GM18909 (cell line): ENCODE measurements around the gene PLA2G4A.

ENCODE experiments used
- ATAC-seq: cut with Tn5 transposase; IDR thresholded peaks from one replicate; pipeline ENCODE4 v1.9.1; 2021; ENCODE audit warnings: mild to moderate bottlenecking; ENCODE audit not compliant: unreplicated experiment, poor library complexity

The PLA2G4A gene

DNA sequence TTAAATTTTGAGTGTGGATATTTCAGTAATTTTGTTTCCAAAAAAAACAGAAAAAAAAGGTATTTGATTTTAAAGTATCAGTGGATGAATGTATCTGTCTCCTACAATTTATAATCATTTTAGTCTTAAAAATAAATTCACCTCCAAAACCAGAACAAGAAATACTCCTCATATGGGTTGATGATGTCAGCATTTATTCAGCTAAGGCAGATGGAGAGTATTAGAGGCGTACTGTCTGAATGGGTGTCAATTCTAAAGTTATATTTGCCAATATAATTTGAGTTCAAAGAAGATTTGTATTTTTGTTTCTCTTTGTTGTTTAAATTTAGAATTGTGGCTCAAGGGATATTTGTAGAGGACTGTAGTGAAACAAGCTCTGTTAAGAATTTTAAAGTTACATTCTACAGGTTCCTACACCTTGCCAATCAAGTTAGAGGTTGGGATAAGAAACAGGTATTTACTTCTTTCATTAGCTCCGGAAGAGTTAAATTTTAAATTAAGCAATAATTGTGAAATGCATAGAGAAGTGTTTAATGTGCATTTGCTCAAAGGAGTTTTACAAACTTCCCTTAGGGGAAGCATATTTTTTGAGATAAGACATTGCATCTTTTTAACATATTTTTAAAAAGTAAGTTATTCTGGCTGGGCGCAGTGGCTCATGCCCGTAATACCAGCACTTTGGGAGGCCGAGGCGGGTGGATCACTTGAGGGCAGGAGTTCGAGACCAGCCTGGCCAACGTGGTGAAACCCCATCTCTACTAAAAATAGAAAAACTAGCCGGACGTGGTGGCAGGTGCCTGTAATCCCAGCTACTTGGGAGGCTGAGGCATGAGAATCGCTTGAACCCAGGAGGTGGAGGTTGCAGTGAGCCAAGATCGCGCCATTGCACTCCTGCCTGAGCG, 1.2 kb downstream of the PLA2G4A start:
- no peak for ATAC-seq

GRCh38 chr1:186831168-186831567, 2.4 kb downstream of the PLA2G4A start:
- ATAC-seq = no peak

- no peak for ATAC-seq
Observed at GRCh38 chr1:186834399-186834958, 5.7 kb downstream of the PLA2G4A start.

GRCh38 chr1:186835448-186835847, 6.7 kb downstream of the PLA2G4A start:
- no peak for ATAC-seq

- no peak for ATAC-seq
Observed at GRCh38 chr1:186837806-186838205, 9.1 kb downstream of the PLA2G4A start.

DNA sequence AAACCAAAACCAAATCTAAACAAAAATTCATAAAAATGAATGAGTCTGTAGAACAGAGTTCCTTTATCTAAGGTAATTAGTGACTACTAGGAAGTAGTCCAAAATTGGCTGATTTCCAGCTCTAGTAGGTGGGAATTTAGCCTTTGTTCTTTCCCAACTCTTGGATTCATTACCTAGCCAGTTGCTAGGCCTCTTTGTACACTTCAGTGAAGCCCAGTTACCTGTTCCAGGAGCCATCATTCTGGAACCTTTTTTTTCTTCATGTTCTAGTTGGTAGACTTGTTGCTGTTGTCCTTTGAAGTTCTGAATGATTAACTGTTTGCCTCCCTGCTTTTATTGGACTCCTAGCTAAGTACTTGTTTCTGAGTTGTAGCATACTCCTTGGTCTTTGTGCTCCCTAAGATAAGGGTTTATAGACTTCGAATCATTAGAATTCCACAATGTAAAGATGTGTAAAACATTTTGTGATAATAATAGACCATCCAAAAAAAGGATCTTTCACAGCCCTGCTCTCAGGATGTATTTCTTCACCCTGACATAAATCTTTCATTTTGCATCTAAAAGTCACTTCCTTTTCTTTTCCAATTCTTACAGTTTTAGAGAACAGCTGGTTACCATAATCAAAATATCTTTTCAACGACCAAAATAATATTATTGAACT, 9.8 kb downstream of the PLA2G4A start:
- no peak for ATAC-seq

GRCh38 chr1:186839041-186839400, 10.3 kb downstream of the PLA2G4A start:
- ATAC-seq = peak; percentile 52

- ATAC-seq = no peak
Observed at GRCh38 chr1:186841599-186841998, 12.8 kb downstream of the PLA2G4A start.

DNA sequence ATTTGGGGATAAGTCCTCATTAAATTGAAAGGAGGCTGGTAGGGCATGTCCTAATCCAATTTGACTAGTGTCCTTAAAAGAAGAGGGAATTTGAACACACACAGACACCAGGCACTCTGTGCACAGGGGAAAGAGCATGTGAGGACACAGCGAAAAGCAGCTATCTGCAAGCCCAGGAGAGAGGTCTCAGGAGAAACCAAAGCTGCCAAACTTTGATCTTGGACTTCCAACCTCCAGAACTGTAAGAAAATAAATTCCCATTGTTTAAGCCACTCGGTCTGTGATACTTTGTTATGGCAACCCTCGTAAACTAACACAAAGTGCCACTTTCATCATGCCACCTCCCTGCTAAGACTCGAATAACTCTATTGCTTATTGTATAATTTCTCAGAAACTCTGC, 13.8 kb downstream of the PLA2G4A start:
- ATAC-seq = no peak

DNA sequence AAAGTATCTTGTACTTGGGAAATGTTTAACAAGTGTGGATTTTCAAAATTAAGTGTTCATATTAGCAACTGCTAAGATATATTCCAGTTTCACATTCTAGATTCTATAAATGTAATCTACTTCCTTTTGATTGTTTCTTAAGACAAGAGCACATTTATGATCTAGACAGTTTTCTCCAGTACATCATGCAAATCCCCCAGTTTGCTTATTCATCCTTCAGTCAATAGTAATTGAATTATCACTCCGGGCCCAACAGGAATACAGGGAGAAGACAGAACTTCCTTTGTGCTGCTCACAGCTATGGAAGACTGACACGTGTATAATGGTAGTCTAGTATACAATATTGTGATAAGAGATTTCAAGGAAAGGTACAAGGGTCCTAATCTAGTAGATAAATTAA, 14.5 kb downstream of the PLA2G4A start:
- ATAC-seq = no peak

- ATAC-seq = no peak
Observed at GRCh38 chr1:186843931-186844330, 15.2 kb downstream of the PLA2G4A start.

DNA sequence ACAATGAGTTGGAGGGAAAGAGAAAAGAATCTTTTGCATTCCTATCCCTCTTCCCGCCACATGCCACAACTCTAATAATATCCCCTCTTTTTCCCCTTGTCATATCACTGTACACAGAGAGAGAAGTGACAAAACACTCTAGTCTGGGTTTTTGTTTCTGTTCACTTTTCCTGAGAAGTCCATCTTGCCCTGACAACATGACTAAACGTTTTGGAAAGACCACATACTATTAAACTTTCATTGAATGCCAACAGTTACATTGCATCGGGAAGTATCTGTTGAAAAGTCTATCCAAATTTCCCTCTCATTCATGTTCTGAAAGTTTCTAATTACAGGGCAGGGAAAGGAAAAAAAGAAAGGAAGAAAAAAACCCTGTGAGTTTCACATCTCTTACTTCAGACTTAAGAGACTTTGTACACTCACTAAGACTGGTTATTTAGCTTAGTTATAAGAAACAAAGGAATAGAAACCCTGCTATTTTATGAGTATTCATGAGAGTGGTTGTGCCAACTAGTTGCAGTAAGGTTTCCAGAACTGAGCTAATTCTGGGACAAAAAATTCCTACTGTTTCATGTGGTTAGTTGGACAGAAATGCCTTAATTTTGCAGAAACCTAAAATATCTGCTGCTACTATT, 16.9 kb downstream of the PLA2G4A start:
- ATAC-seq = no peak

- no peak for ATAC-seq
Observed at GRCh38 chr1:186848509-186849130, 19.9 kb downstream of the PLA2G4A start.

DNA sequence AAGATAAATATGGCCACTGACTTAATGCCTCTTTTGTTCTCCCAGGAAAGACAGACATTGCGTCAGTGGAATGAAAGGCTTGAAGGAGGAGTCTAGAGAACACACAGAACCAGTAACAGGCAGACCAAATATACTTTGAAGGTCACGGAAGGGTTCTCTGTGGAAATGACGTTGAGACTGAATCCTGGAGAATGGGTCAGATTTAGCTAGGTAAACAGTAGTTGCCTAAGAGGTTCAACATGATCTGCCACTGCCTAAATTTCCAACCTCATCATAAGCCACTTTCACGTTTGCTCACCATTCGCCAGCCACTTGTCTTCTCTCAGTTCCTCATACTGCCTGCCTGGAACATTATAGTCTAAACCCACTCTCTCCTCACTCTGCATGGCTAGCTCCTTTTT, 20.5 kb downstream of the PLA2G4A start:
- ATAC-seq = peak; percentile 97

- ATAC-seq = peak; percentile 63
Observed at GRCh38 chr1:186849826-186850225, 21.1 kb downstream of the PLA2G4A start.

- no peak for ATAC-seq
Observed at GRCh38 chr1:186854102-186854501, 25.4 kb downstream of the PLA2G4A start.

DNA sequence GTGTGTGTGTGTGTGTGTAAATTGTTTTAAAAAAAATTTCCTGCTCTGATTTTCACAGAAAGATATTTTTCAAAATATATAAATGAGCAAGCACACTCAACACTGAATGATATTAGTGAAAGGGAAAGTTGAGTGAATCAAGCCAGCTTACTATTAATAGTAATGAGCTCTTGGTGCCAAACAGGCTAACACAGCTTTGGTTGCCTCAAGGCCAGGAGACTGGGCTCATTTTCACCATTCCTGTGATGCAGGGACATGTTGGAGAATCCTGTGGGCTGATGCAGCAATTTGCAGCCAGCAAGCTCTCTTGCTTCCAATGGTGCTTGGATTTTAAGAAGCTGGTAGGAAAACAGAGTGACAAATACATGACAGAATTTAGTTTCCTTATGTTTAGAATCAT, 30.2 kb downstream of the PLA2G4A start:
- no peak for ATAC-seq

GRCh38 chr1:186859995-186860394, 31.2 kb downstream of the PLA2G4A start:
- no peak for ATAC-seq

- no peak for ATAC-seq
Observed at GRCh38 chr1:186864296-186864695, 35.5 kb downstream of the PLA2G4A start.

- peak; percentile 85 for ATAC-seq
Observed at GRCh38 chr1:186865253-186865652, 36.5 kb downstream of the PLA2G4A start.

DNA sequence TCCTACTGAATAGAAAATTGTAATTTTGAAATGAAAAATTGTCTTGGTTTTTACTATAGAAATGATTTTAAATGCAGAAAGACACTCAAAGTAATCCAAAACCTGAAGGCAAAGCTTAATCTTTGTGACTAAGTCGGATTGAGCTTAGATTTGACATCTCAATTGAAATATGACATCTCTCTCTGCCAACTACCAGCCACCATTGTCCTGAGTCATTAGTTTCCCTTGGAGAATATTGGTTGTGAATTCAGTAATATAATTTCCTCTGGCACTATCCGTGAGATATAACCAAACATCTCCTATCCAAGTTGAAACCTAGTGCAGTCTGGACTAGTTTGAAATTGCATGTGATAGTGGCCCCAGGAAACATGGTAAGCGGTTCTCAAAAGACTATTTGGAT, 37.1 kb downstream of the PLA2G4A start:
- ATAC-seq = no peak
